Ovary (tissue), 9 donors: ENCODE results near the gene CACNA1F. TPM values are rescaled to one million over a fixed set of nuclear protein-coding genes. Genes with fewer than 3 reads are reported as not detected.

Experiments used
- DNase-seq, 5 donors: peaks; one replicate each; pipeline ENCODE4 v3.0.0-alpha.2; 2019 to 2020
- H3K27ac ChIP-seq, 2 donors: fragments of 200-600 bp; one replicate each; pipeline versions ENCODE4 v1.5.1 to v1.8.0; 2019 to 2022
- H3K27me3 ChIP-seq: fragments of 200-600 bp; one replicate; pipeline ENCODE4 v1.8.0; 2022
- H3K36me3 ChIP-seq: fragments of 200-600 bp; sonication (generic); one replicate; pipeline ENCODE4 v1.5.1; 2019
- H3K4me1 ChIP-seq: one replicate; pipeline ENCODE4 v1.8.1; 2013; ENCODE audit warnings: mild to moderate bottlenecking, moderate library complexity; ENCODE audit not compliant: insufficient read depth
- H3K4me3 ChIP-seq: fragments of 200-600 bp; sonication (generic); one replicate; pipeline ENCODE4 v1.5.1; 2017
- H3K9me3 ChIP-seq, 2 donors: fragments of 200-600 bp in 1 of 2; sonication (generic) in 1 of 2; one replicate each; pipeline versions ENCODE4 v1.5.1 to v1.8.1; 2013 to 2019; ENCODE audit warnings: mild to moderate bottlenecking in 1 of 2, moderate library complexity in 1 of 2
- EP300 ChIP-seq: sonication (generic); formaldehyde crosslinking; IDR thresholded peaks from one replicate; pipeline ENCODE4 v1.6.1; 2017; ENCODE audit warnings: antibody characterized with exemption
- POLR2A ChIP-seq: fragments of 450-650 bp; IDR thresholded peaks from one replicate; pipeline ENCODE4 v1.6.1; 2017; ENCODE audit warnings: antibody characterized with exemption, mild to moderate bottlenecking, moderate library complexity
- WGBS, 3 donors: extraction: QIAGEN DNeasy Blood & Tissue Kit in 1 of 3; methylation state at CpG; one replicate each; pipeline versions ENCODE4 v1.1.5 to v1.1.7; 2013 to 2017; 5-methylcytosine and 5-hydroxymethylcytosine counted together
- intact Hi-C, 4 donors: fragments of 100-400 bp; cut with DNase I; formaldehyde crosslinking; loops; one replicate each; pipeline versions ENCODE4 v1.11.0 to v1.15.1; 2022 to 2023
- polyA plus RNA-seq, 2 donors: library from polyadenylated mRNA; stranded (reverse); fragments of 200-250 nt in 1 of 2; fragments of 350-450 nt in 1 of 2; fragmentation: Illumina TruSeq in 1 of 2; extraction: RNeasy Lipid Tissue Mini Kit (QIAGEN cat#74804) in 1 of 2; gene quantifications; one replicate each; pipeline ENCODE4 v1.2.3, GENCODE V29; 2013 to 2014
- total RNA-seq, 7 donors: library from RNA; depleted of rRNA in 2 of 7; stranded (reverse); fragments of >200 nt in 2 of 7; fragmentation: NEBNext Ultra II Directional in 3 of 7; extraction: Animal tissue kit (Norgen Biotek cat#: 25700) in 3 of 7; gene quantifications; one replicate each; pipeline versions ENCODE4 v1.1.0 to v1.2.4, GENCODE V29; 2016 to 2023
- TF ChIP-seq, protein P1 (sequence below), 3 donors: fragments of 450-650 bp in 2 of 3; fragments of 200-600 bp in 1 of 3; IDR thresholded peaks; one replicate each; pipeline versions ENCODE4 v1.5.1 to v1.8.0; 2016 to 2022; ENCODE audit warnings: antibody characterized with exemption in 3 of 3, mild to moderate bottlenecking in 1 of 3
- donor health status: DM: no; HTN: no; CAD: no; lungs with moderate emphysema.
- donor health status: DM: no; HTN: no; CAD: no.
- donor health status: Bipolar disorder and iron deficiency.
- donor health status: DM: yes; HTN: yes; CAD: no.
- donor health status: DM: no; HTN: no; CAD: no.
- donor health status: DM: yes; HTN: yes; CAD: no.

The CACNA1F gene
- total and polyA plus RNA-seq, 9 donors: 0.02 to 0.32 (median 0.15) TPM; not detected in 2

- 39 to 48% (median 44%) methylated on average over 1 of the region's 1 CpG for WGBS, 3 donors
- Histone ChIP-seq H3K36me3 (no peaks in the 10 kb centered on the region), H3K9me3 (no peaks in the 10 kb centered on the region), H3K27ac (no peak overlapping the region), H3K27me3 (no peaks in the 10 kb centered on the region), H3K4me3 (no peak overlapping the region), H3K4me1 (no peaks in the 10 kb centered on the region)
- intact Hi-C loops: no loop called here
- DNase-seq: no peak
- TF ChIP-seq EP300 (no peak), POLR2A (no peak)
- TF ChIP-seq, protein P1, sequence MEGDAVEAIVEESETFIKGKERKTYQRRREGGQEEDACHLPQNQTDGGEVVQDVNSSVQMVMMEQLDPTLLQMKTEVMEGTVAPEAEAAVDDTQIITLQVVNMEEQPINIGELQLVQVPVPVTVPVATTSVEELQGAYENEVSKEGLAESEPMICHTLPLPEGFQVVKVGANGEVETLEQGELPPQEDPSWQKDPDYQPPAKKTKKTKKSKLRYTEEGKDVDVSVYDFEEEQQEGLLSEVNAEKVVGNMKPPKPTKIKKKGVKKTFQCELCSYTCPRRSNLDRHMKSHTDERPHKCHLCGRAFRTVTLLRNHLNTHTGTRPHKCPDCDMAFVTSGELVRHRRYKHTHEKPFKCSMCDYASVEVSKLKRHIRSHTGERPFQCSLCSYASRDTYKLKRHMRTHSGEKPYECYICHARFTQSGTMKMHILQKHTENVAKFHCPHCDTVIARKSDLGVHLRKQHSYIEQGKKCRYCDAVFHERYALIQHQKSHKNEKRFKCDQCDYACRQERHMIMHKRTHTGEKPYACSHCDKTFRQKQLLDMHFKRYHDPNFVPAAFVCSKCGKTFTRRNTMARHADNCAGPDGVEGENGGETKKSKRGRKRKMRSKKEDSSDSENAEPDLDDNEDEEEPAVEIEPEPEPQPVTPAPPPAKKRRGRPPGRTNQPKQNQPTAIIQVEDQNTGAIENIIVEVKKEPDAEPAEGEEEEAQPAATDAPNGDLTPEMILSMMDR (IDR thresholded peaks at IDR 0.05): no peak
These were observed 29.5 kb upstream of the CACNA1F start for GRCh38 chrX:49262603-49263002.

DNA sequence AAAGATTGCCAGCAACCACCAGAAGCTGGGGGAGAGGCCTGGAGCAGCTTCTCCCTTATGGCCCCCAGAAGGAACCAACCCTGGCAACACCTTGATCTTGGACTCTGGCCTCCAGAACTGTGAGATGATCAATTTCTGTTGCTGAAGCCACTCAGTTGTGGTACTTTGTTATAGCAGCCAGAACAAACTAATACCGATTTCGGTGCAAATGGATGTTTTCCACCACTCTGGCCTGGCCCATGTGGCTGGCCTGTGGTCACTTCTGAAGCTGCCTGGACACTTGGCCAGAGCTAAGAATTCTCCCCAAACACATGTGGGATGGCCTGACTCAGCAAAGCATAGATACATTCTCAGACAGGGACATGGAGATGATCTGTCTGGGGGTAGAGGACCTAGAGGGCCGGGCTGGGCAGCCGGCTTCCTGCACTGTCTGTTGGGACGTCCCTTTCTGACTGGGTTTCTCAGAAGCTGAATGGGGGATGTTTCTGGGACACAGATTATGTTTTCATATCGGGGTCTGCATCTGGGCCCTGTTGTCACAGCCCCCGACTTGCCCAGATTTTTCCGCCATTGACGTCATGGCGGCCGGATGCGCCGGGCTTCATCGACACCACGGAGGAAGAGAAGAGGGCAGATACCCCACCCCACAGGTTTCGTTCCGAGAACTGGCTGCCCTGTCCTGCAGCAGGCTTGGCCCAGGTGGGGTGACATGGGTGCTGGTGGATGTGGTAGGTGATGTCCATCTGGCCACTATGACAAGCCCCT, 27.3 kb upstream of the CACNA1F start:
- no peaks in the 10 kb centered on the region for H3K9me3 ChIP-seq
- no peak for TF ChIP-seq EP300
- no peak for TF ChIP-seq POLR2A
- TF ChIP-seq, protein P1 (IDR thresholded peaks at IDR 0.05): no peak
- no peak for DNase-seq
- 88 to 91% (median 88%) methylated on average over 17 of the region's 17 CpGs for WGBS, 3 donors
- intact Hi-C loops: no loop called here
- no peak overlapping the region for H3K4me3 ChIP-seq
- no peaks in the 10 kb centered on the region for H3K36me3 ChIP-seq
- H3K27me3 ChIP-seq: no peaks in the 10 kb centered on the region
- H3K27ac ChIP-seq: no peak overlapping the region
- no peaks in the 10 kb centered on the region for H3K4me1 ChIP-seq

DNA sequence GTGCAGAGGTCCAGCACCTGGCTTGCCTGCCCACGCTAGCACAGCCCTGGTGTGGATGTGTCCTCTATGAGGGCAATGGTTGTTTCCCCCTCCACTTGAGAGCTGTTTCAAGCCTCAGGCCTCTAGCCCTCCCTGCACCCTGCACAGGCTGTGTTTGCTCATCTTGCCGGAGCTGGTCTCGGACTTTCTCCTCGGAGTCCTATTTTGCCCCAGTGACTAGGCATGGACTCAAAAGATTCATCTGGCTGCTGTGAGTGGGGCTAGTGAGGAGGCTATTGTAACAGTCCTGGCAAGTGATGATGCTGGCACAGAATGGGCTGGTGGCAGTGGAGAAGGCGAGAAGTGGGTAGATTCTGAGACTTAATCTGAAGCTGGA, 25.6 kb upstream of the CACNA1F start:
- H3K9me3 ChIP-seq: no peaks in the 10 kb centered on the region
- TF ChIP-seq POLR2A (no peak), EP300 (no peak)
- TF ChIP-seq, protein P1 (IDR thresholded peaks at IDR 0.05): no peak
- no peak for DNase-seq
- no peaks in the 10 kb centered on the region for H3K27me3 ChIP-seq
- WGBS, 3 donors: 78 to 88% (median 83%) methylated on average over 5 of the region's 5 CpGs
- no peaks in the 10 kb centered on the region for H3K4me1 ChIP-seq
- no peak overlapping the region for H3K4me3 ChIP-seq
- intact Hi-C loops: no loop called here
- no peak overlapping the region for H3K27ac ChIP-seq
- H3K36me3 ChIP-seq: no peaks in the 10 kb centered on the region

DNA sequence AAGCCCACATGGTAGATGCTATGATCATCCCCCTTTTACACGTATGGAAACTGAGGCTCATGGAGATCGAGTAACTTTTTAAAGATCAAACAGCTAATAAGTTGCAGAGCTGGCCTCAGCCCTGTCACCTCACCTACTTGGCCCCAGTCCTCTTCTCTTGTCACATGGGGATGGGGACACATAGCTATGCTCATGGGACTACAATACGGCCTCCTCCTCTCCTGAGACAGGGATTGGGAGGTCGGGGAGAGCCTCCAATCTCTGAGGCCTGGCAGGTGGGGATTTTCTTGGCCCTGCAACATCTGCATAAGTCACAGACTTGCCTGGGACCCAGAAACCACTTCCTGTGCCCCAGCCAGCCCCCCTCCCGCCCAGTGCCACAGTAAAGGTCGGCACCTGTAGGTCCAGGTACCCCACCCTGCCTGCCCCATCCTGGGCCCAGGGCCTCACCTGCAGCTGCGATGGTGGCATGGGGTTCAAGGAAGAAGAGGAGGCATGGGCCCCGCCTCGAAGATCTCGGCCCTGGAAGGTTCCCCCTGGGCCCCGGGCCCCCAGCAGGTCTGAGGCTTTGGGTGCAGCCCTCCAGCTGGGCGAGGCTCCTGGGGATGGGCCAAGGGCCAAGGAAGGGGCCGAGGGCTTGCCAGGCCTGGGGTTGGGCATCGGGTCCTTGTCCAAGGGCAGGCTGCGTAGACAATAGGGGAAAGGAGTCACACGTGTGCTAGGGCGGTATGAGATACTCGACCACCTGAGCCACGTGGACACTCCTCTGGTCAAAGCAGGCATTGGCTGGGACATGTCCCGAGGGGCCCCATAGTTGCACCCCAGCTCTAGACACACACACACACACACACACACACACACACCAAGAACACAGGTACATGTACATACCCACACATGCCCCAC, 25.0 kb upstream of the CACNA1F start:
- DNase-seq: no peak
- H3K27ac ChIP-seq: no peak overlapping the region
- no peak overlapping the region for H3K4me3 ChIP-seq
- TF ChIP-seq, protein P1 (IDR thresholded peaks at IDR 0.05): no peak
- TF ChIP-seq EP300: no peak
- no peak for TF ChIP-seq POLR2A
- intact Hi-C loops: no loop called here
- H3K9me3 ChIP-seq: no peaks in the 10 kb centered on the region
- 70 to 78% (median 77%) methylated on average over 19 to 20 of the region's 20 CpGs for WGBS, 3 donors
- H3K4me1 ChIP-seq: no peaks in the 10 kb centered on the region
- no peaks in the 10 kb centered on the region for H3K36me3 ChIP-seq
- H3K27me3 ChIP-seq: no peaks in the 10 kb centered on the region
